ENCODE data around the gene EXOC2. TPM values are rescaled to one million over a fixed set of nuclear protein-coding genes. Genes with fewer than 3 reads are reported as not detected.

Gene EXOC2
- polyA plus RNA-seq, 1 experiment, result 16.0 TPM

GRCh38 chr6:686497-686896 is 6.4 kb downstream of the EXOC2 start:
- no peak overlapping the region for H3K4me3 ChIP-seq (ENCODE audit: low read depth, low read length)
- CTCF ChIA-PET, result interaction anchor here (1.4 kb wide), 1 partner anchor 35 kb away, joined by 3 read pairs; no protein-coding TSS in a partner anchor

GRCh38 chr6:684831-685636 is 7.9 kb downstream of the EXOC2 start:
- no peak for DNase-seq (ENCODE audit: low read depth)
- Histone ChIP-seq H3K36me3 (ENCODE audit: control insufficient read depth, insufficient read depth, low read length) (no peaks in the 10 kb centered on the region), H3K4me3 (ENCODE audit: low read depth, low read length) (no peak overlapping the region), H3K27me3 (ENCODE audit: control insufficient read depth, insufficient read depth, low read length) (no peaks in the 10 kb centered on the region)
- CTCF ChIA-PET, result interaction anchor here (1.1 to 2.5 kb wide), 3 partner anchors 8 to 37 kb away, joined by 3 to 10 read pairs (median 6); partner anchors contain the start of gene EXOC2
- POLR2A ChIA-PET, result no interaction called here
- TF ChIP-seq CTCF (IDR thresholded peaks at IDR 0.05; ENCODE audit: insufficient read depth, low read depth, low read length), result no peak

More at GRCh38 chr6:686497-686896, 6.4 kb downstream of the EXOC2 start:
- peak; percentile 19; the same call in 1 of the 2 replicates for TF ChIP-seq CTCF (IDR thresholded peaks at IDR 0.05; ENCODE audit: insufficient read depth, low read depth, low read length)
- POLR2A ChIA-PET, result no interaction called here
- DNase-seq (ENCODE audit: low read depth), result no peak
- no peaks in the 10 kb centered on the region for H3K27me3 ChIP-seq (ENCODE audit: control insufficient read depth, insufficient read depth, low read length)
- no peaks in the 10 kb centered on the region for H3K36me3 ChIP-seq (ENCODE audit: control insufficient read depth, insufficient read depth, low read length)

- POLR2A ChIA-PET, result no interaction called here
- no peak for TF ChIP-seq CTCF (IDR thresholded peaks at IDR 0.05; ENCODE audit: insufficient read depth, low read depth, low read length)
These were observed 9.0 kb downstream of the EXOC2 start for GRCh38 chr6:683742-684440.

GRCh38 chr6:680666-681340 is 12.1 kb downstream of the EXOC2 start:
- Histone ChIP-seq H3K4me3 (ENCODE audit: low read depth, low read length) (no peak overlapping the region), H3K27me3 (ENCODE audit: control insufficient read depth, insufficient read depth, low read length) (no peaks in the 10 kb centered on the region), H3K36me3 (ENCODE audit: control insufficient read depth, insufficient read depth, low read length) (no peaks in the 10 kb centered on the region)
- DNase-seq (ENCODE audit: low read depth), result no peak
- ChIA-PET CTCF (interaction anchor here (1.9 kb wide), 1 partner anchor 21 kb away, joined by 4 read pairs; no protein-coding TSS in a partner anchor), POLR2A (no interaction called here)
- no peak for TF ChIP-seq CTCF (IDR thresholded peaks at IDR 0.05; ENCODE audit: insufficient read depth, low read depth, low read length)

More at GRCh38 chr6:683742-684440, 9.0 kb downstream of the EXOC2 start:
- CTCF ChIA-PET, result interaction anchor here (0.6 to 2.5 kb wide), 6 partner anchors 9 to 59 kb away, joined by 3 to 10 read pairs (median 3); partner anchors contain the start of gene EXOC2
- Histone ChIP-seq H3K36me3 (ENCODE audit: control insufficient read depth, insufficient read depth, low read length) (no peaks in the 10 kb centered on the region), H3K4me3 (ENCODE audit: low read depth, low read length) (peak overlapping the region; percentile 38), H3K27me3 (ENCODE audit: control insufficient read depth, insufficient read depth, low read length) (no peaks in the 10 kb centered on the region)
- DNase-seq (ENCODE audit: low read depth), result no peak
